MM.1S (cell line): ENCODE measurements around the gene FEN1.

Experiments
- DNase-seq: peaks from one replicate; pipeline ENCODE4 v3.0.0-alpha.2; 2015
- H2AFZ ChIP-seq: fragments of 300-600 bp; sonication (generic); 2 replicates; pipeline ENCODE4 v1.6.0; 2016; ENCODE audit warnings: antibody characterized with exemption, low read length
- H3F3A ChIP-seq: fragments of 300-600 bp; sonication (generic); 2 replicates; pipeline ENCODE4 v1.6.1; 2016; ENCODE audit warnings: mild to moderate bottlenecking, antibody characterized with exemption, low read length, moderate library complexity, mixed read lengths; ENCODE audit not compliant: insufficient read depth
- H3K27ac ChIP-seq: fragments of 300-600 bp; sonication (generic); 2 replicates; pipeline ENCODE4 v1.5.1; 2016; ENCODE audit warnings: mild to moderate bottlenecking, low read length
- H3K27me3 ChIP-seq: fragments of 300-600 bp; sonication (generic); replicated peaks from 2 replicates; pipeline ENCODE4 v1.6.0; 2016; ENCODE audit warnings: low read length; ENCODE audit not compliant: insufficient read depth
- H3K36me3 ChIP-seq: fragments of 300-600 bp; sonication (generic); replicated peaks from 2 replicates; pipeline ENCODE4 v1.6.1; 2016; ENCODE audit warnings: mild to moderate bottlenecking, low read length, mixed read lengths; ENCODE audit not compliant: insufficient read depth
- H3K4me1 ChIP-seq: fragments of 300-600 bp; sonication (generic); 2 replicates; pipeline ENCODE4 v1.6.1; 2016; ENCODE audit warnings: low read length, mixed read lengths
- H3K4me2 ChIP-seq: fragments of 300-600 bp; sonication (generic); 2 replicates; pipeline ENCODE4 v1.6.0; 2016; ENCODE audit warnings: low read depth, low read length
- H3K4me3 ChIP-seq: fragments of 300-600 bp; sonication (generic); 2 replicates; pipeline ENCODE4 v1.5.1; 2016; ENCODE audit warnings: low read length, mixed read lengths
- H3K79me2 ChIP-seq: fragments of 300-600 bp; sonication (generic); 2 replicates; pipeline ENCODE4 v1.6.1; 2016; ENCODE audit warnings: mixed run types, low read length, mixed read lengths
- H3K9ac ChIP-seq: fragments of 300-600 bp; sonication (generic); 2 replicates; pipeline ENCODE4 v1.6.1; 2016; ENCODE audit warnings: low read length, mixed read lengths
- H3K9me2 ChIP-seq: fragments of 300-600 bp; sonication (generic); replicated peaks from 2 replicates; pipeline ENCODE4 v1.6.1; 2016; ENCODE audit warnings: mild to moderate bottlenecking, low read length, mixed read lengths; ENCODE audit not compliant: insufficient read depth
- H3K9me3 ChIP-seq: fragments of 300-600 bp; sonication (generic); replicated peaks from 2 replicates; pipeline ENCODE4 v1.6.1; 2016; ENCODE audit warnings: mild to moderate bottlenecking, low read length, mixed read lengths; ENCODE audit not compliant: insufficient read depth
- H4K20me1 ChIP-seq: fragments of 300-600 bp; sonication (generic); 2 replicates; pipeline ENCODE4 v1.6.1; 2016; ENCODE audit warnings: mild to moderate bottlenecking, low read length, moderate library complexity, mixed read lengths; ENCODE audit not compliant: insufficient read depth
- EZH2 ChIP-seq: fragments of 300-600 bp; sonication (generic); optimal IDR thresholded peaks from 2 replicates; pipeline ENCODE3; 2017; ENCODE audit warnings: low read depth, mild to moderate bottlenecking, antibody characterized with exemption, low read length, mixed read lengths
- EZH2phosphoT487 ChIP-seq: fragments of 300-600 bp; sonication (generic); IDR thresholded peaks from 2 replicates; pipeline ENCODE4 v1.6.1; 2018; ENCODE audit warnings: antibody characterized with exemption, low read length
- TF ChIP-seq, protein P1 (sequence below): fragments of 300-600 bp; sonication (generic); IDR thresholded peaks from 2 replicates; pipeline ENCODE4 v1.5.1; 2016; ENCODE audit warnings: antibody characterized with exemption, low read length, mixed read lengths

FEN1 gene

DNA sequence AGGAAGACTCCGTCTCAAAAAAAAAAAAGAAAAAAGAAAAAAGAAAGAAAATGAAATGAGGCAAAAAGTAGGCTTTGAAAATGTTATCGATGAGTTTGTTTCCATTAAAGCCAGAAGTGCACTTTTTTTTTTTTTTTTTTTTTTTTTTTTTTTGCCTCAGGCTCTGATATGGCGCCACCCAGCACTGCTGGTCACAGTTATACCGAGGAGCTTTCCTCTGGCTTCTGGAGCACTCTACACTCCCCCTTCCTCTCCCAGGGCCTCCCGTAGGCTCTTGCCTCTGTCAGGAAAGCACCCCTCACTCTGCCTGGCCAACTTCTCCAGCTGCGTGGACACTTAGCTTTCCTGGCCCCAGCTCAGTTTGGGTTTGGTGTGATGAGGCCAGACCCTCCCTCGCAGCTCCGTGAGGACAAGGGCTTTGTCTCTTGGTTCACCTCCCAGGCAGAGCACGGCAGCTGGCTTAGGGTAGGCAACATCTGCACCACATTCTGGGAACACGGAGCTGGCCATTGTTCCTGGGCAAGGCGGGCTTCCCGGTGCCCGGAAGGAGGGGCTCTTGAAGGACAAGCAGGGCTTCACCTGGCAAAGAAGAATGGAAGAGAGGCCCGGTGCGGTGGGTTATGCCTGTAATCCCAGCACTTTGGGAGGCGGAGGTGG, 52.3 kb downstream of the FEN1 start:
- H3K79me2 ChIP-seq: no peaks in the 10 kb centered on the region
- no peak overlapping the region for H3K9ac ChIP-seq
- H3K9me2 ChIP-seq: no peaks in the 10 kb centered on the region
- H3K27me3 ChIP-seq: no peaks in the 10 kb centered on the region; the same call in 1 of the 2 replicates
- no peaks in the 10 kb centered on the region for H3K4me1 ChIP-seq
- H3K4me2 ChIP-seq: no peak overlapping the region
- H2AFZ ChIP-seq: no peak overlapping the region
- TF ChIP-seq, protein P1, sequence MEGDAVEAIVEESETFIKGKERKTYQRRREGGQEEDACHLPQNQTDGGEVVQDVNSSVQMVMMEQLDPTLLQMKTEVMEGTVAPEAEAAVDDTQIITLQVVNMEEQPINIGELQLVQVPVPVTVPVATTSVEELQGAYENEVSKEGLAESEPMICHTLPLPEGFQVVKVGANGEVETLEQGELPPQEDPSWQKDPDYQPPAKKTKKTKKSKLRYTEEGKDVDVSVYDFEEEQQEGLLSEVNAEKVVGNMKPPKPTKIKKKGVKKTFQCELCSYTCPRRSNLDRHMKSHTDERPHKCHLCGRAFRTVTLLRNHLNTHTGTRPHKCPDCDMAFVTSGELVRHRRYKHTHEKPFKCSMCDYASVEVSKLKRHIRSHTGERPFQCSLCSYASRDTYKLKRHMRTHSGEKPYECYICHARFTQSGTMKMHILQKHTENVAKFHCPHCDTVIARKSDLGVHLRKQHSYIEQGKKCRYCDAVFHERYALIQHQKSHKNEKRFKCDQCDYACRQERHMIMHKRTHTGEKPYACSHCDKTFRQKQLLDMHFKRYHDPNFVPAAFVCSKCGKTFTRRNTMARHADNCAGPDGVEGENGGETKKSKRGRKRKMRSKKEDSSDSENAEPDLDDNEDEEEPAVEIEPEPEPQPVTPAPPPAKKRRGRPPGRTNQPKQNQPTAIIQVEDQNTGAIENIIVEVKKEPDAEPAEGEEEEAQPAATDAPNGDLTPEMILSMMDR: no peak
- TF ChIP-seq EZH2phosphoT487 (no peak), EZH2 (no peak)
- H3K4me3 ChIP-seq: no peak overlapping the region
- no peak for DNase-seq
- no peaks in the 10 kb centered on the region for H3K36me3 ChIP-seq
- no peaks in the 10 kb centered on the region for H3F3A ChIP-seq
- no peaks in the 10 kb centered on the region for H4K20me1 ChIP-seq
- H3K9me3 ChIP-seq: no peaks in the 10 kb centered on the region
- no peak overlapping the region for H3K27ac ChIP-seq

DNA sequence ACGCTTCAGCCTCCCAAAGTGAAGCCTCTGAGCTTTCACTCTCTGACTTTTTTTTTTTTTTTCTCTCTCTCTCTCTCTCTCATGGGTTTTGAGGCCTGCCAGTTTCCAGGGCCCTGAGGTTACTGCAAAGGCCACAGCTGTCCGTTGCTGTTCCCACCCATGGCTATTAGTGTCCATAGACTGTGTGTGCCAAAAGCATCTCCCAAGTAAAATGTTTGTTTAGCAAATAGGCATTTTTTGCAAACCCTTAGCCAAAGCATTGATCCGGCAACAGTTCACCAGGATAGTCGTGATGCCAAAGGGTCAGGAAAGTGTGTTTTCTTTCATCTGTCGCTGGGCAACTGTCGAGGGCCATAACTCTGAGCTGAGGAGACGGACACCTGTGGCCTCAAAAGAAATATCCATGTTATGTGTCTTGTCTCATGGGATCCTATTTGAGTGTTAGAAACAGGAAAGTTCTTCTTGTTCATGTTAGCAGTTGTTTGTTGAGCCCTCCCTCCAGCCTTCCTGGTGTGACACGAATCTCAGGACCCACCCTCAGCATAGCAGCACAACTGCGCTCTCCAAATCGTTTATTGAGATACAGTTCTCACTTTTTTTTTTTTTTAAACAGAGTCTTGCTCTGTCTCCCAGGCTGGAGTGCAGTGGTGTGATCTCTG, 53.8 kb downstream of the FEN1 start:
- no peaks in the 10 kb centered on the region for H3K9me3 ChIP-seq
- H4K20me1 ChIP-seq: no peaks in the 10 kb centered on the region
- H3K9me2 ChIP-seq: no peaks in the 10 kb centered on the region
- no peak overlapping the region for H3K27ac ChIP-seq
- no peak overlapping the region for H3K4me3 ChIP-seq
- H3F3A ChIP-seq: no peaks in the 10 kb centered on the region
- no peaks in the 10 kb centered on the region for H3K4me1 ChIP-seq
- H3K9ac ChIP-seq: no peak overlapping the region
- H3K36me3 ChIP-seq: no peaks in the 10 kb centered on the region
- no peaks in the 10 kb centered on the region for H3K79me2 ChIP-seq
- TF ChIP-seq, protein P1: no peak
- no peak for TF ChIP-seq EZH2
- no peak for TF ChIP-seq EZH2phosphoT487
- no peak for DNase-seq
- H3K27me3 ChIP-seq: peaks cover 10% of the 10 kb centered on the region
- no peak overlapping the region for H2AFZ ChIP-seq
- H3K4me2 ChIP-seq: no peak overlapping the region
